GM12891 (cell line): ENCODE measurements around the gene SERPINB3. TPM values are rescaled to one million over a fixed set of nuclear protein-coding genes. Genes with fewer than 3 reads are reported as not detected.
"Not testable (repeated sequence)": the region's sequence is repeated elsewhere in the genome, so short reads cannot be mapped to it uniquely, and the experiment has no call there.

Source experiments
- DNase-seq: peaks from one replicate; pipeline ENCODE4 v3.0.0; 2011; ENCODE audit warnings: low spot score; ENCODE audit not compliant: insufficient read length
- FAIRE-seq: peaks from 2 replicates; lab custom pipeline; 2011; peaks lifted over from hg19 to GRCh38; lab: Jason Lieb, UNC
- PAX5 ChIP-seq: IDR thresholded peaks from 2 replicates; pipeline ENCODE4 v1.6.1; 2011; ENCODE audit warnings: low read length, moderate library complexity, mild to moderate bottlenecking; ENCODE audit not compliant: insufficient read depth, severe bottlenecking
- POLR2A ChIP-seq: IDR thresholded peaks from 2 replicates; pipeline ENCODE4 v1.6.1; 2011; ENCODE audit warnings: low read depth, low read length, control low read depth
- POLR2AphosphoS5 ChIP-seq: IDR thresholded peaks from 2 replicates; pipeline ENCODE4 v1.6.1; 2011; ENCODE audit warnings: low read depth, low read length, control low read depth
- POU2F2 ChIP-seq: IDR thresholded peaks from 2 replicates; pipeline ENCODE4 v1.6.1; 2011; ENCODE audit warnings: low read depth, mild to moderate bottlenecking, control low read depth, low read length, moderate library complexity
- SPI1 ChIP-seq: IDR thresholded peaks from 2 replicates; pipeline ENCODE4 v1.6.1; 2011; ENCODE audit warnings: low read depth, low read length, control low read depth
- TAF1 ChIP-seq: IDR thresholded peaks from 2 replicates; pipeline ENCODE4 v1.6.1; 2011; ENCODE audit warnings: low read depth, low read length, control low read depth
- polyA plus RNA-seq: library from polyadenylated mRNA; unstranded; fragments of >200 nt; gene quantifications from one replicate; pipeline ENCODE4 v1.2.1, GENCODE V29; 2012; ENCODE audit warnings: low read depth, missing spikeins, inconsistent platforms; ENCODE audit not compliant: missing spikeins

The SERPINB3 gene
- not detected for polyA plus RNA-seq

DNA sequence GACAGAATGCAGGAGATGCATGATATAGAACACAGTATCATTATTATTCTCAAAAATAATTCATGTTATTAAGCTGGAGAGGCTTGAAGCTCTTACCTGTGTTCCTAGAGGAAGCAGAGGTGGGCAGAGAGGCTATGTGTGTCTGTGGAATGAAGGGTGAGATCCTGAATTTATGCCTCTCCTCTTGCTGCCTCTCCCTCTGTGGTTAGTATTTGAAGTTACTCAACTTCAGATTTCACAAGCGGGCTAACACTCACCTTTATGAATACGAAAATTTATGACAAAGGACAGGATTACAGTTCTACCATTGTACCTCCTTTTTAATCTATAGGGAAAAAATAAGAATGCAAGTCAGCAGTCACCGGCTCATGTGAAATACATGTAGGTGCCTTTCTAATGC, at the start of gene SERPINB3:
SERPINB3 (minus strand) TSS at position 144 of the 400 bp plus-strand sequence. CDS start 677 bp downstream, outside the sequence.
- not testable (repeated sequence) for FAIRE-seq, DNase-seq

DNA sequence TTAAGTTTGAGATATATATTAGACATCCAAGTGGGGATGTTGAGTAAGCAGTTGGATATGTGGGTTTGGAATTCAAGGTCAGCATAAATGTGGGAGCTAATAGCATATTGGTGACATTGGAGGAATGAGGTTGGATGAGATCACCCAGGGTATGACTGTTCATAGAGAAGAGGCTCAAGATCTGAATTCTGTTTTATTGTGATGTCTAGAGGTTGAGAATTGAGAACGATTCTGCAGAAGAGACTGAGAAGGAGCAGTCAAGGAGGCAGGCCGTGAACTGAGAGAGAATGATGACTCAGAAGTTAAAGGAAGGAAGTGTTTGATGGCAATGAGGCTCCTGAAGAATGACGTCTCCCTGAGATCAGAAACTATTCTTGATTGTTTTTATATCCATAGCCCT, 47.0 kb upstream of the SERPINB3 start:
- FAIRE-seq (no peak), DNase-seq (no peak)
- TF ChIP-seq SPI1, result no peak

- TF ChIP-seq POU2F2 (no peak), PAX5 (no peak), SPI1 (no peak), POLR2A (no peak), POLR2AphosphoS5 (no peak), TAF1 (no peak)
- DNase-seq, result no peak
- no peak for FAIRE-seq
Measured at GRCh38 chr18:63707816-63708215, 46.1 kb upstream of the SERPINB3 start.

- DNase-seq (no peak), FAIRE-seq (no peak)
- TF ChIP-seq PAX5 (no peak), POLR2AphosphoS5 (no peak), TAF1 (no peak), POU2F2 (no peak), POLR2A (no peak), SPI1 (no peak)
Measured at GRCh38 chr18:63705401-63705800, 43.7 kb upstream of the SERPINB3 start.

- TF ChIP-seq SPI1 (no peak), TAF1 (no peak), POU2F2 (no peak), POLR2AphosphoS5 (no peak), POLR2A (no peak), PAX5 (no peak)
- no peak for DNase-seq
- FAIRE-seq, result no peak
Measured at GRCh38 chr18:63702660-63703059, 41.0 kb upstream of the SERPINB3 start, which contains the start of gene SERPINB11. SERPINB11 (plus strand) TSS chr18:63702960; CDS start chr18:63710194, 7,234 bp downstream.

- FAIRE-seq (no peak), DNase-seq (no peak)
- TF ChIP-seq POLR2AphosphoS5 (no peak), POLR2A (no peak), TAF1 (no peak), POU2F2 (no peak), SPI1 (no peak), PAX5 (no peak)
Measured at GRCh38 chr18:63701952-63702351, 40.3 kb upstream of the SERPINB3 start.

DNA sequence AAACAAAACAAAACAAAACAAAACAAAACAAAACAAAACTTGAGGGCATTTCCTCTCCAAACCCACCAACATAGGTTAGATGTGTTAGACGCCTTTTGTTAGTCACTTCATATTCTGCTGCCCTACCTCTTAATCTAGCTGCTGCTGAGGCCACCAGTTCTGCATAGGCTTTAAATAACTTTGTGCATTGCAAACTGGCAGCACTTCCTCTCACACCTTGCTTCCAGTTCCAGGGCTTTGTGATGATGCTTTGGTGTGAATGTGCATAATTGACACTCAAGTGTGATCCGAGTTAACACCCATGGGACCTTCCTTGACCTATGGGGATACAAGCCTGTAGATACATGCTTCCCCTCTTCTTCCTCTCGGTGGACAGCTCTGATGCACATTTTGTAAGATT, 38.8 kb upstream of the SERPINB3 start:
- DNase-seq, result no peak
- TF ChIP-seq SPI1, result no peak
- FAIRE-seq, result no peak

GRCh38 chr18:63697097-63697660, 35.5 kb upstream of the SERPINB3 start:
- no peak for TF ChIP-seq POU2F2
- no peak for TF ChIP-seq PAX5
- TF ChIP-seq POLR2A, result no peak
- no peak for TF ChIP-seq TAF1
- no peak for DNase-seq

GRCh38 chr18:63689064-63689463, 27.4 kb upstream of the SERPINB3 start:
- FAIRE-seq, result no peak
- no peak for DNase-seq
- no peak for TF ChIP-seq TAF1
- no peak for TF ChIP-seq PAX5
- TF ChIP-seq POU2F2, result no peak
- no peak for TF ChIP-seq SPI1
- TF ChIP-seq POLR2A, result no peak
- no peak for TF ChIP-seq POLR2AphosphoS5

More at GRCh38 chr18:63697097-63697660, 35.5 kb upstream of the SERPINB3 start:
- no peak for FAIRE-seq

DNA sequence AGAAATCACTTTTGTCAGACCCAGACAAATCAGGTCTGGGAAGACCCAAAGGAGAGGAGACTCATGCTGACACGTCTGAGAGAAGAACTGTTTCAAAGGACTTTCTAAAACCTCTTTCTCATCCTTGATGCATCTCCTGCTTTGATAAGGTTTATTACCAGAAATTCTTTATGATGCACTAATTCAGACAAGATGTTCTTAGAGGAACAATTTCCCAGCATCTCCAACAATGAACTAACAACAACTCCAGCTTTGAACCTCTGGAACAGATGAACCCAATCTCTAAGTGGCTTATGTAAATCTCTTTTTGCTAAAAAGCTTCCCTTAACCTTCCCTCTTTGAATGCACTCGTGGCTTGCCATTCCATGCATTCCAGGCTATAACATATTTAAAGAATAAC, 25.2 kb upstream of the SERPINB3 start:
- DNase-seq (no peak), FAIRE-seq (no peak)
- TF ChIP-seq POLR2AphosphoS5 (no peak), POU2F2 (no peak), POLR2A (no peak), PAX5 (no peak), TAF1 (no peak), SPI1 (no peak)

DNA sequence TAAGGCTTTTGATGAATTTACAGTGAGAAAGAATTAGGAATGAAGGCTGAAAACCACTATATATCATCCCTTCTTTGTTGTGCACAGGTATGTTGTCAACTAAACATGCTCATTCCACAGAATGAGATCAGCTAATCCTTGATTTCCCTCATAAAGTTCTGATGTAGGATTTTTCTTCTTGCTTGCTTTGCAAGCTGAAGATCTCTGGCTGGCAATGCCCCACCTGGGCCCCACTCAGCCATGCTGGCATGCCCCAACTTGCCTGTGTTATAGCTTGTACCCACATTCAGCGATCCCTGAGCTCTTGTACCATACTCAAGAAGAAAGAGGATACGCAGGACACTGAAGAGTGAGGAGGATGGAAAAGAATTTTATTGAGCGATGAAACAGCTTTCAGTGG, 23.0 kb upstream of the SERPINB3 start:
- FAIRE-seq, result no peak
- DNase-seq, result no peak
- no peak for TF ChIP-seq SPI1
- TF ChIP-seq POLR2AphosphoS5, result no peak
- no peak for TF ChIP-seq TAF1
- TF ChIP-seq PAX5, result no peak
- no peak for TF ChIP-seq POU2F2
- no peak for TF ChIP-seq POLR2A
